CD4-positive, alpha-beta T cell treated with Interleukin-17A for 4 hours (primary cell): ENCODE measurements around the gene ZNF527.
A peak's percentile ranks its signal among the peaks of the same experiment; 100 is the strongest.
"Not testable (repeated sequence)": the region's sequence is repeated elsewhere in the genome, so short reads cannot be mapped to it uniquely, and the experiment has no call there.

Experiments used
- DNase-seq: peaks from one replicate; pipeline ENCODE4 v3.0.0-alpha.2; 2020; ENCODE audit warnings: mixed read lengths

The ZNF527 gene

DNA sequence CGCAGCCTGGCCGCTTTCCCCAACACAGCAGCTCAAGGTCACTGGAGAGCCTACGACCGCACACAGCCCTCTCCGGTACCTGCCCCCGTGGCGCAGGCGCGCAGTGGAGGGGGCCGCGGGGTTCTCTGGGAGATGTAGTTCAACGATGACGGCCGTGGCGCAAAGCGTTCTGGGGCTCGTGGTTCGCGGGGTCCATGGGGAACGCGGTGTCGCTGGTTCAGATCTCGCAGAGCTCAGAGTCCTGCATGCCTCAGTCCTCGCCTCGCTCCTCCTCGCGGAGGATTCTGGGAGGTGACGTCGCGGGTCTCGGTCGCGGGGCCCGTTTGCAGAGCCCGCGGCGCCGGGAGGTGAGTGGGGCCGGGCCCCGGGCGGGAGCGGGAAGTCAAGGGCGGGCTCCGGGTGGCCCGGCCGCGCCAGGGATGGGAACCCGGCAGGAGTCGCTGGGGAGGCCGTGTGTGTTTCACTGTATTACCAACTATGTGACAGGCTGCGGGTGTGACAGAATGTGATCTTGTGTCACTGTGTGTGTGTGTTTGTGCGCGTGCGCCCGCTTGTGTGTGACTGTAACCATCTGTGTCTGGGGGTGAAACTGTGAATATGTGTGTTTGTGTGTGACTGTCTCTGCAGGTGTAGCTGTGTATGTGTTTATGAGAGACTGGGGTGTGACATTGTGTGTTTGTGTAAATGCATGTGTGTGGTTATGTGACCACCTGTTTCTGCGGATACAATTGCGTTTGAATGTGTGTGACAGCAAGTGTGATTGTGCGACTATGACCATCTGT lies at the start of gene ZNF527:
ZNF527 (plus strand) TSS at position 220 of the 782 bp plus-strand sequence. CDS start 3,100 bp downstream, outside the sequence.
- DNase-seq, result peak; percentile 96

DNA sequence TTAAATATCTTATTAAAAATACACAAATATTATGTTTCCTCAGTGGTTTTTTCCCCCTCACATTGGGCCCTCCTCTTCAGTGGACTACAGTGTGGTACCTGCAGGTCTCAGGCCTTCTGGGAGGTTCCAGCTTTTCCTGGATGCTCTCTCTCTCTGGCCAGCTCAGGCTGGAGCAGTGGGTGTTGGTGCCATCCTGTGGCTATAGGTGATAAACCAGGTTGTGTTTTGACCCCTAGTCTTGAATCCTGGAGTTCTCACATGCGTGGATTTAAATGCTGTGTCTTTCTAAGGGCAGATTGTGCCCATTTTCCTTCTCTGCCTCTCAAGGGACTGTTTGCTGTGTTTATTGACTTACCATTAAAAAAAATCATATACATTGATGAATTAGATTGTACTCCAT lies 41.2 kb upstream of the ZNF527 start:
- no peak for DNase-seq

DNA sequence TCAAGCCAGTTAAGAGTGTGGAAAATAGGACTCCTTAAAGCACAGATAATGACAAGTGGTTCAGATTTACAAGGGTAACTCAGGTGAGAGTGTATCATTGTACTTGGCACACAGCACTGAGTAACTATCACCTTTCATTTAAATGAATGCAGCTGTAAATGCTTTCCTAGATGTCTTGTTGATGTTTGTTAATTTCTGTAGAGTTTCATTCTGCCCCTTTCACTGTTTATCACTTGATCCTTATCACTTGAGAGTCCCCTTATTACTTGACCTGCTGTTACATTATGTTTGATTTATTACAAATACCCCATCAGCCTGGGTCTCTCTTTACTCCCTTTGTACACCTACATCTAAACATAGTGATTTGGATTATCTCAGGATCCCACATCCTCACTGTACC lies 38.1 kb upstream of the ZNF527 start:
- no peak for DNase-seq

DNA sequence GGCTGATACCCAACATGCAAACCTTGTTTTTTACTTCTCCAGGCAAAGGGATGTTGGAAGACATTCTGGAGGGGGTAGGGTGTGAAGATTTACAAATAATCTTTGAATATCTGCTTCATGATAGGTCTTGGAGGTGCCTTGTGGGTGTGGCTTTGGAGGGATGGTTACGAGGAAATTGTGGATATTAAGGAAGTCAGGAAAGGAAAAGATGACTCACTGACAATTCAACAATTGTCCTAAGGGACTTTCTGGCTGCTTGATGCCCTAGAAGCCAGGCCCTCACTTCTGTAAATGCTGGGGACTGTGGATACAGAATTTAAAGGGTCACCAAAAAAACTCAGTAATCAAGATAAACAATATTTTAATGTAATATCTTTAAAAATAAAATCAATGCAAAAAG lies 37.4 kb upstream of the ZNF527 start:
- DNase-seq, result no peak

DNA sequence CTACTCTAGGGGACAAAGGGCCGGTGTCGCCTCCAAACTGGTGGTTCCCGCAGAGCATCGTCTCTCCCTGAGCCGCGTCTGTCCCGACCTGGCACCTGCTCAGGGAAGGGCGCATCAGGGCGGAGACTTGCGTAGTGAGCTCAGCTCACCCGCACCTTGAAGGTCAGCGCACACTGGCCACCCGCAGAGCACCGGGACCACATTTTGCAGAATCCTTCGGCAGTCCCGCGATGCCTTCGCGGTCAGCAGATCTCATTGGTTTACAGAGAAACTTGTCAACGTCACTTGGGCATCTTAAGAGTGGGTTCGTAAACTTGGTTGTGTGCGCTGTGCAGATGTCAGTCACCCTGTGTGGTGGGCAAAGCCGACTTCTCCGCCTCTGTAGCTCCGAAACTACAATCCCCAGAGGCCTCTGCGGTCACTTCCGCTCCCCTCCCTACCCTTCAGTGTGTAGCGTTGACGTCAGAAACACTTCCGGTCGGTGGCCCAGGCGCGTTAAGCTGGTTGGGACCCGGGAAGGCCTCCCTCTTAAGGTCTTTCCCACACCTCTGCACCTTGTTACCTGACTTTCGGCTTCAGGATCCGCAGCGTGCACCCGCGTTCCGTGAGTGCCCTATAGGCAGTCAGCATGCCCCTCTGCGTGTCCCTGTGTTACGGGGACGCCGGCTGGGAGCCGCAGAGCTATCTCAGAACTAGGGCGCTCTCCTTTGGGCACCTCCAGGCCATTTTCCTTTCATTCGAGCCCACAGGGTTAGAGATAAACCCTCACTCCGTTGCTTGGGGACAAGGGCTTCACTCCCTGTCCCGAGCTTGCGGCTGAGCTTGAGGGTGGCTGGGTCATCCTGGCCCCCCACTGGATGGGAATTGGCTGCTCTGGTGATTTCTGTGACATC lies 36.5 kb upstream of the ZNF527 start:
- DNase-seq, result peak; percentile 90

DNA sequence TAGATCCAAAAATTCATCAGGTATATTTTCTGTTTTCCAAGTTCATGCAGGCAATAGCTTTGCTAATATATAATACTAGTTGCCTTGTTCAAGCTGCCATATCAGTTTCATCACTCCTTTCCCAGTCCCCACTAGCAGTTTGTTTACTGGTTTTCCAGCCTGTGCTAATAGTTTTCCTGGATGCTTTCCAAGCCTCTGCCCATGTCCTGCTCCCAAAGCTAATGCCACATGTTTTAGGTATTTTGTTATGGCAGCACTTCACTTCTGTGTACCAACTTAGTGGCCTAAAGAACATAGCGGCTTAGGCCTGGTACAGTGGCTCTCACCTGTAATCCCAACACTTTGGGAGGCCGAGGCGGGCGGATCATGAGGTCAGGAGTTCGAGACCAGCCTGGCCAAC lies 28.1 kb upstream of the ZNF527 start:
- no peak for DNase-seq

DNA sequence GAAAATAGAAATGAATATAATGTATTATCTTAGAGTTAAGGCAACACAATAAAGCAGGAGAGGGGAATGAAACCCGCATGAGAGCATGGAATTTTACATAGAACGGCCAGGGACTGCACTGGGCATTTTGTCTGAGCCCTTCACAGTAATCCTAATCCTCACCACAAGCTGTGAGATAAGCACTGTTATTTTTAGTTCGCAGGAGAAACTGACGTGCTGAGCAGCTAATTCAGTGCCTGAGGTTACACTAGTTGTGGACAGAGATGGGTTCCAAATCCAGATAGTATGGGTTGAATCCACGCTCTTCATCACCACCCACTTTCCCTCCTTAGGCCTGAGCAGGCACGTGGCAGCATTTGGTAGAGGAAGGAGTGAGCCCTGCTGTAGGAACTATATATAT lies 24.8 kb upstream of the ZNF527 start:
- DNase-seq, result no peak

DNA sequence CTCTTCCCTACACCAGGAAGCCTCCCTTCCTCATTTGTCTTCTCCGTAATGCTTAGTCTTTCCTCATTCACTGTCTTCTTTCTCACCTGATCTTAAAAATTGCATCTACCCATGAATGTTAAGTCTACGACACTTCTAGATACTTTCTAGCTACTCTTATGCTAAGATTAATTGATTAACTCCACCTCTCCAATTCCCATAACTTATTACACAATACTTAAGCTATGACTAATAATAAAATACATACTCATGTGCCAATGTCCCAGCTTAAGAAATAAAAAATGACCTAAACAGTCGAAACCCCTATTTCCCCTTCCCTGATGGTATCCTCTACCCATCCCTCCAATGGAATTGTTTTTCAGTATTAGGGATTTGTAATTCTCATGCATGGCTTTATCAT lies 22.8 kb upstream of the ZNF527 start:
- no peak for DNase-seq

DNA sequence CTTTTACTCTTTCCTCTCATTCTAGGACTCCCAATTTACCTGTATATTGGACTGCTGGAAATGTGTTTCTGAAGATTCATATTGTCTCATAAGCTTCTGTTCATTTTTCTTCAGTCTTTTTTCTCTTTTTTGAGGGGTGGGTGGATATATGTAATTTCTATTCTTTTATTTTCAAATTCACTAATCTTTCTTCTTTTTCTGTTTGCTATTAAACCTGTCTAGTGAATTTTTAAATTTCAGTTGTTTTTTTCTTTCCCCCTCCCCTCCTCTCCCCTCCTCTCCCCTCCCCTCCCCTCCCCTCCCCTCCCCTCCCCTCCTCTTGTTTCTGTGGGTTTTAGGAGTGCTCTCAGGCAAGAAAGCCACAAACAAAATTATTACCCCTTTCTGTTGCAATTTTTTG lies 16.9 kb upstream of the ZNF527 start:
- DNase-seq, result no peak

DNA sequence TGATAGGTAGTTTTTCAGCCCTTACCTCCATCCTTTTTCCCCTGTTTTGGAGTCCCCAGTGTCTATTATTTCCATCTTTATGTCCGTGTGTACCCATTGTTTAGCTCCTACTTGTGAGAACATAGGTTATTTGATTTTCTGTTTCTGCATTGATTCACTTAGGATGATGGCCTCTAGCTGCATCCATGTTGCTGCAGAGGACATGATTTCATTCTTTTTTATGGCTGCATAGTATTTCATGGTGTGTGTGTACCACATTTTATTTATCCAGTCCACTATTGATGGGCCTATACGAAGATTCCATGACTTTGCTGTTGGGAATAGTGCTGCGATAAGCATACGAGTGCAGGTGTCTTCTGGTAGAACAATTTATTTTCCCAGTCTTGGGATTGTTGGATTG lies 15.0 kb upstream of the ZNF527 start:
- DNase-seq, result no peak

DNA sequence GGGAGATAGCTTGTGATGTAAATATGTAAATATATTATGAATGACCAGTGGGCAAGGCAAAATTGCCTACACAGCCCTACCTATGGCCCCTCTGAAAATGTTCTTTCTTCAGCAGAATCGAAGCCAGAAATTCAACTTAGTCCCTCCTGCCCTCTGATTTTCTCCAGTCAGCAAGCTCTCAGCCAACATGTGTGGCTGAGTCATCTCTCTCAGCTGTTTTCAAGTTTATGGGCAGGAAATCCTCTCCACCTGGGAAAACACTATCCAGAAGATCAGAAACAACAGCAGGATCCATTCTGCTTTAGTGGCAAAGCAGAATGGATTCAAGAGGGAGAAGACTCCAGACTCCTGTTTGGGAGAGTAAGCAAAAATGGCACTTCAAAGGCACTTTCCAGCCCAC lies 8.9 kb upstream of the ZNF527 start:
- no peak for DNase-seq

DNA sequence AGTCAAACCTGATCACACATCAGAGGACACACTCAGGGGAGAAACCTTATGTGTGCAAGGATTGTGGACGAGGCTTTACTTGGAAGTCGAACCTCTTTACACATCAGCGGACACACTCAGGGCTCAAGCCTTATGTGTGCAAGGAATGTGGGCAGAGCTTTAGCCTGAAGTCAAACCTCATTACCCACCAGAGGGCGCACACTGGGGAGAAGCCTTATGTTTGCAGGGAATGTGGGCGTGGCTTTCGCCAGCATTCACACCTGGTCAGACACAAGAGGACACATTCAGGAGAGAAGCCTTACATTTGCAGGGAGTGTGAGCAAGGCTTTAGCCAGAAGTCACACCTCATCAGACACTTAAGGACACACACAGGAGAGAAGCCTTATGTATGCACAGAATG lies 8.2 kb upstream of the ZNF527 start:
- no peak for DNase-seq

DNA sequence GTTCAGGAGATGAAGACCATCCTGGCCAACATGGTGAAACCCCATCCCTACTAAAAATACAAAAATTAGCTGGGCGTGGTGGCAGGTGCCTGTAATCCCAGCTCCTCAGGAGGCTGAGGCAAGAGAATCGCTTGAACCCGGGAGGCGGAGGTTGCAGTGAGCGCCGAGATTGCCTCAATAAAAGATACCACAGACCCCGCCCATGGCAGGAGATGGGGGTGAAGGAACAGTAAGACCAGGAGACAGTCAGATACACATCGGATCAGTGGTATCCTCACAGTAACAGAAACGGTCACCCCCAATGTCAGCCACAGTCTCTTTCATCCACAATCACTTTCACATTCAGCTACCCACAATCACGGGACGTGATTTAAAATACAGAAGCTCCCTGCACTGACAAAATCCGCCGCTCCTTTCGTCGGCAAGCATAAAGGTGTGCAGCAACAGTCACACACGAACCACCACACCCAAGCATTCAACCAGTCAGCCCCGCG lies 466 bp upstream of the ZNF527 start:
- not testable (repeated sequence) for DNase-seq

DNA sequence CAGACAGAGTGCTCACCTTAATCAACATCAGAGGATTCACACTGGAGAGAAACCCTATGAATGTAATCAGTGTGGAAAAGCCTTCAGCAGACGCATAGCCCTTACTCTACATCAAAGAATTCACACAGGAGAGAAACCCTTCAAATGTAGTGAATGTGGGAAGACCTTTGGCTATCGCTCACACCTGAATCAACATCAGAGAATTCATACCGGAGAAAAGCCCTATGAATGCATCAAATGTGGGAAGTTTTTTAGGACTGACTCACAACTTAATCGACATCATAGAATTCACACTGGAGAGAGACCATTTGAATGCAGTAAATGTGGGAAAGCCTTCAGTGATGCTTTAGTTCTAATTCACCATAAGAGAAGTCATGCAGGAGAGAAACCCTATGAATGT lies 18.3 kb downstream of the ZNF527 start:
- DNase-seq, result no peak

DNA sequence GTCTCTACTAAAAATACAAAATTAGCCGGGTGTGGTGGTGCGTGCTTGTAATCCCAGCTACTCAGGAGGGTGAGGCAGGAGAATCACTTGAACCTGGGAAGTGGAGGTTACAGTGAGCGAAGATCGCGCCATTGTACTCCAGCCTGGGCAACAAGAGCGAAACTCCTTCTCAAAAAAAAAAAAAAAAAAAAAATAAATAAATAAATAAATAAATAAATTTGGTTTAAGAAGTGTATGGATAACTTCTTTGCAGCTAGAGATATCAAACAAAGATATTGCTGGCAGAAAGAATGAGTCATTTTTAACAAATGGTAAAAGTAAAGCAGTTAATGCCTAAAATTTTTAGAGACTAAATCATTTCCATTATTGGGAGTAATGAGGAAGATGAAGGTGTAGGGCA lies 20.5 kb downstream of the ZNF527 start:
- DNase-seq, result not testable (repeated sequence)

DNA sequence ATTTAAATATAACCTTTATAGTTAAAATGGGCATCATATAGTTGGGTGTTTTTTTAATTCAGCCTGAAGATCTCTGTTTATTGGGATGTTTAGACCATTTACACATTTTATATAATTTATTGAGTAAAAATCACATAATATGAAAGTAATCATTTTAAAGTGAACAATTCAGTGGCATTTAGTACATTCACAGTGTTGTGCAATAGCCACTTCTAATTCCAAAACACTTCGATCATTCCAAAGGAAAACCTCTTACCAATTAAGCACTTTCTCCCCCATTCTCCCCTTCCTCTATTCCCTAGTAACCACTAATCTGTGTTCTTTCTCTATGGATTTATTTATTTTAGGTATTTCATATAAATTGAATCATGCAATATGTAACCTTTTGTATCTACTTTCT lies 30.2 kb downstream of the ZNF527 start:
- DNase-seq, result no peak

DNA sequence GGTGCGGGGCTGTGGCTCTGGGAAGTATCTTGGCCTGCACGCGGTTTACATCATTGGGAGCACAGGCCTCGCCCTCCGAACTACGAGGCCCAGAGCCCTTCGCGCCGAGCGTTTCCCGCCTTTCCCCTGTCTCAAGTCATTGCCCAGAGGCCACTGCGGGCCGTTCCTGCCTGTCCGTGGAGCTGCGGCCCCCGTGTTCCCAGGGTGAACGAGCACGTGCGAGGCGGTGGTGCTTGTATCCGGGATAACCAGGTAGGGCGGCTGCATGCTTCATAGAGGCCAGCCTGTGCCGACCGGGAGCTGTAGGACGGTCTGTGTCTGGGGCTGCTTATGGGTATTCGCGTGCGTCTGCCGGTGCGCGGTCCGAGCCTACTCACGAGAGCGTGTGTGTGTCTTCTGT lies 32.5 kb downstream of the ZNF527 start:
- no peak for DNase-seq

DNA sequence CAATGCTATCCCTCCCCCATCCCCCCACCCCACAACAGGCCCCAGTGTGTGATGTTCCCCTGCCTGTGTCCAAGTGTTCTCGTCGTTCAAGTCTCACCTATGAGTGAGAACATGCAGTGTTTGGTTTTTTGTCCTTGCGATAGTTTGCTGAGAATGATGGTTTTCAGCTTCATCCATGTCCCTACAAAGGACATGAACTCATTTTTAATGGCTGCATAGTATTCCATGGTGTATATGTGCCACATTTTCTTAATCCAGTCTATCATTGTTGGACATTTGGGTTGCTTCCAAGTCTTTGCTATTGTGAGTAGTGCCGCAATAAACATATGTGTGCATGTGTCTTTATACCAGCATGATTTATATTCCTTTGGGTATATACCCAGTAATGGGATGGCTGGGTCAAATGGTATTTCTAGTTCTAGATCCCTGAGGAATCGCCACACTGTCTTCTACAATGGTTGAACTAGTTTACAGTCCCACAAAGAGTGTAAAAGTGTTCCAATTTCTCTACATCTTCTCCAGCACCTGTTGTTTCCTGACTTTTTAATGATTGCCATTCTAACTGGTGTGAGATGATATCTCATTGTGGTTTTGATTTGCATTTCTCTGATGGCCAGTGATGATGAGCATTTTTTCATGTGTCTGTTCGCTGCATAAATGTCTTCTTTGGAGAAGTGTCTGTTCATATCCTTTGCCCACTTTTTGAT lies 35.4 kb downstream of the ZNF527 start:
- not testable (repeated sequence) for DNase-seq

DNA sequence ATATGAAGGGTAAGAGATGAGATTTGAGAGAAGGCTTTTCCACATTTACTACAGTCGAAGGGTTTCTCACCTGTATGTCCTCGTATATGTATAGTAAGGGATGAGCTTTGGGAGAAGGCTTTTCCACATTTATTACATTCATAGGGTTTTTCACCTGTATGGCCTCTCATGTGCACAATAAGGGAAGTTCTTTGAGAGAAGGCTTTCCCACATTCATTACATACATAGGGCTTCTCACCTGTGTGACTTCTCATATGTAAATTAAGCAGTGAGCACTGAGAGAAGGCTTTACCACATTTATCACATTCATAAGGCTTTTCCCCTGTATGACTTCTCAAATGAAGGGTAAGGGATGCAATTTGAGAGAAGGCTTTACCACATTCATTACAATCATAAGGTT lies 41.8 kb downstream of the ZNF527 start:
- no peak for DNase-seq

DNA sequence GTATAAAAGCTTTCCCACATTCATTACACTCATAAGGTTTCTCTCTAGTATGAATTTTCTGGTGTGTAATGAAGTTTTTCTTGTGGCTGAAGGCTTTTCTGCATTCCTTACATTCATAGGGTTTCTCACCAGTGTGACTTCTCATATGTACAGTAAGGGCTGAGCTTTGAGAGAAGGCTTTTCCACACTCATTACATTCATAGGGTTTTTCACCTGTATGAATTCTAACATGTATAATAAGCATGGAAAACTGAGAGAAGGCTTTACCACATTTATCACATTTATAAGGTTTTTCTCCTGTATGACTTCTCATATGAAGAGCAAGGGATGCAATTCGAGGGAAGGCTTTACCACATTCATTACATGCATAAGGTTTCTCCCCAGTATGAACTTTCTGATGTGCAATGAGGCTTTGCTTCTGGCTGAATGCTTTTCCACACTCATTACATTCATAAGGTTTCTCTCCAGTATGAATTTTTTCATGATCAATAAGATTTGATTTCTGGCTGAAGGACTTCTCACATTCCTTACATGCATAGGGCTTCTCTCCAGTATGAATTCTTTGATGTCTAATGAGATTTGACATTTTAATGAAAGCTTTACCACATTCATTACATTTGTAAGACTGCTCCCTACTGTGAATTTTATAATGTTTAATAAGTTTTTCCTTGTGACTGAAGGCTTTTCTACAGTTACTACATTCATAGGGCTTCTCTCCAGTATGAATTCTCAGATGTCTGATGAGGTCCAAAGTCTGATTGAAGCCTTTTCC lies 42.6 kb downstream of the ZNF527 start:
- DNase-seq, result no peak
